Measurements from ENCODE around the gene ABCG8. TPM values are rescaled to one million over a fixed set of nuclear protein-coding genes. Genes with fewer than 3 reads are reported as not detected.

ABCG8 gene
- total RNA-seq, 1 experiment from 2014 or later: not detected

DNA sequence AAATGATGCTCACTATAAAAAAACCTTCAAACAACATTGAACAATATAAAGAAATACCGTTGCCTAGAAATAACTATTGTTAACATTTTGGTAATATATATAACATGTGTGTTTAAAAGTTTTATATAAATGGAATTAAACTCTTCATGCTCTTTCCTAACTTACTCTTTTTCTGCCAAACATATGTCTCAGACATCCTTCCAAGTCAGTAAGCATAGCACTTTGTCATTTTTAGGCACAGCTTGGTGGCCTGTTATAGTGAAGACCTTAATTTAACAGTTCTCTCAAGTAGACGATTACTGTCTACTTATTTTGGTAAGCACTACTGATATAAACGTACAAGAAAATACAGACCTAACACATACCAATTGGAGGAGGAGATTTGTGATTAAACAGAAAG lies 24.1 kb upstream of the ABCG8 start:
- Histone ChIP-seq H3K4me3 (ENCODE audit: low read depth, low read length) (no peak overlapping the region), H3K9me3 (no peaks in the 10 kb centered on the region), H3K36me3 (ENCODE audit: control insufficient read depth, insufficient read depth, low read length) (no peaks in the 10 kb centered on the region), H3K4me1 (no peaks in the 10 kb centered on the region), H3K27me3 (replicated peaks; ENCODE audit: control insufficient read depth, insufficient read depth, low read length) (no peaks in the 10 kb centered on the region)
- no TSS peak for BruUV-seq (replicated peaks)
- H3K4me1 Mint-ChIP-seq (ENCODE audit: low read depth, unreplicated experiment): no peaks in the 10 kb centered on the region
- H3K36me3 Mint-ChIP-seq (ENCODE audit: insufficient read depth, unreplicated experiment): no peaks in the 10 kb centered on the region
- no peak overlapping the region for H3K27ac Mint-ChIP-seq (ENCODE audit: unreplicated experiment)
- no peaks in the 10 kb centered on the region for H3K27me3 Mint-ChIP-seq (ENCODE audit: insufficient read depth, unreplicated experiment)
- no peaks in the 10 kb centered on the region for H3K9me3 Mint-ChIP-seq (ENCODE audit: unreplicated experiment)
- no peak overlapping the region for H3K4me3 Mint-ChIP-seq (ENCODE audit: unreplicated experiment)
- CTCF ChIA-PET: no interaction called here
- POLR2A ChIA-PET: no interaction called here
- intact Hi-C loops (cut with micrococcal nuclease; ENCODE audit: unreplicated experiment): no loop called here
- TF ChIP-seq, protein P1, sequence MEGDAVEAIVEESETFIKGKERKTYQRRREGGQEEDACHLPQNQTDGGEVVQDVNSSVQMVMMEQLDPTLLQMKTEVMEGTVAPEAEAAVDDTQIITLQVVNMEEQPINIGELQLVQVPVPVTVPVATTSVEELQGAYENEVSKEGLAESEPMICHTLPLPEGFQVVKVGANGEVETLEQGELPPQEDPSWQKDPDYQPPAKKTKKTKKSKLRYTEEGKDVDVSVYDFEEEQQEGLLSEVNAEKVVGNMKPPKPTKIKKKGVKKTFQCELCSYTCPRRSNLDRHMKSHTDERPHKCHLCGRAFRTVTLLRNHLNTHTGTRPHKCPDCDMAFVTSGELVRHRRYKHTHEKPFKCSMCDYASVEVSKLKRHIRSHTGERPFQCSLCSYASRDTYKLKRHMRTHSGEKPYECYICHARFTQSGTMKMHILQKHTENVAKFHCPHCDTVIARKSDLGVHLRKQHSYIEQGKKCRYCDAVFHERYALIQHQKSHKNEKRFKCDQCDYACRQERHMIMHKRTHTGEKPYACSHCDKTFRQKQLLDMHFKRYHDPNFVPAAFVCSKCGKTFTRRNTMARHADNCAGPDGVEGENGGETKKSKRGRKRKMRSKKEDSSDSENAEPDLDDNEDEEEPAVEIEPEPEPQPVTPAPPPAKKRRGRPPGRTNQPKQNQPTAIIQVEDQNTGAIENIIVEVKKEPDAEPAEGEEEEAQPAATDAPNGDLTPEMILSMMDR (IDR thresholded peaks at IDR 0.05; ENCODE audit: insufficient read depth in 1 of 2, low read depth in 1 of 2, low read length in 1 of 2, severe bottlenecking in 1 of 2, unreplicated experiment in 1 of 2): no peak
- DNase-seq: no peak

GRCh38 chr2:43818761-43819160 lies 20.0 kb upstream of the ABCG8 start:
- POLR2A ChIA-PET: no interaction called here
- Histone ChIP-seq H3K4me3 (ENCODE audit: low read depth, low read length) (no peak overlapping the region), H3K36me3 (ENCODE audit: control insufficient read depth, insufficient read depth, low read length) (no peaks in the 10 kb centered on the region), H3K27me3 (replicated peaks; ENCODE audit: control insufficient read depth, insufficient read depth, low read length) (no peaks in the 10 kb centered on the region), H3K9me3 (no peaks in the 10 kb centered on the region), H3K4me1 (no peaks in the 10 kb centered on the region)
- no peak for DNase-seq
- Mint-ChIP-seq H3K4me3 (ENCODE audit: unreplicated experiment) (no peak overlapping the region), H3K36me3 (ENCODE audit: insufficient read depth, unreplicated experiment) (no peaks in the 10 kb centered on the region), H3K9me3 (ENCODE audit: unreplicated experiment) (no peaks in the 10 kb centered on the region), H3K4me1 (ENCODE audit: low read depth, unreplicated experiment) (no peaks in the 10 kb centered on the region), H3K27ac (ENCODE audit: unreplicated experiment) (no peak overlapping the region), H3K27me3 (ENCODE audit: insufficient read depth, unreplicated experiment) (peaks cover 12% of the 10 kb centered on the region)
- TF ChIP-seq, protein P1 (IDR thresholded peaks at IDR 0.05; ENCODE audit: insufficient read depth in 1 of 2, low read depth in 1 of 2, low read length in 1 of 2, severe bottlenecking in 1 of 2, unreplicated experiment in 1 of 2): no peak
- intact Hi-C loops (cut with micrococcal nuclease; ENCODE audit: unreplicated experiment): no loop called here
- CTCF ChIA-PET: no interaction called here
- BruUV-seq (replicated peaks): no TSS peak

DNA sequence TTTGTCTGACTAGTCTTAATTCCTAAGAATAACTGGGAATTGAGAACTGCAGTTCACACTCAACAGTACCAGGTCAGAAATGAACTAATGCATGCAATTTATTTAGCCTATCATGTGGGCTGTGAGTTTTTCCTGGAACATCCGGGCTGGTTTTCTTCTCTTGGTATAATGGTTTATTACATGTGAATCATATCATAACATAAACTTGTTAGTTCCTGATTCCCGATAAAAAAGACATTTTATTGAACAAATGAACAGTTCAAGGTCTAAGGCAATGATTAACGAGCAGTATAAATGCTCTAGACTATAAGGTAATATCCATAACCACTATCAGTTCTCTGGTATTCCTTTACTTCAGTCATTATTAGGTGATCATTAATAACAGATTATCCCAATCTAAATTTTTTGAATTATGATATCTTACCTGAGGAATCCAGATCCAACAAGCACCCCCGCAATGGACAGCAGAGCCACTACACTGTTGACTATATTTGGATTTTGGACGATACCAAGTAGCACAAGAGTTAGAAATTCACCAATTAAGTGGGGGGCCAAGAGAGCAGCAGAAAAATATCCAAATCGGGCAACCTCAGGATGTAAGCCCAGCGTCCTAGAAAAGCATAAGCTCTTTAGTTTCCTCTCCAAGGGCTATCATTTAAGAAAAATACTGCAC lies 19.1 kb upstream of the ABCG8 start:
- H3K4me3 ChIP-seq (ENCODE audit: low read depth, low read length): no peak overlapping the region
- no peaks in the 10 kb centered on the region for H3K36me3 Mint-ChIP-seq (ENCODE audit: insufficient read depth, unreplicated experiment)
- no peaks in the 10 kb centered on the region for H3K9me3 Mint-ChIP-seq (ENCODE audit: unreplicated experiment)
- H3K9me3 ChIP-seq: no peaks in the 10 kb centered on the region
- TF ChIP-seq, protein P1 (IDR thresholded peaks at IDR 0.05; ENCODE audit: insufficient read depth in 1 of 2, low read depth in 1 of 2, low read length in 1 of 2, severe bottlenecking in 1 of 2, unreplicated experiment in 1 of 2): no peak
- DNase-seq: no peak
- no TSS peak for BruUV-seq (replicated peaks)
- POLR2A ChIA-PET: no interaction called here
- H3K36me3 ChIP-seq (ENCODE audit: control insufficient read depth, insufficient read depth, low read length): no peaks in the 10 kb centered on the region
- H3K4me1 Mint-ChIP-seq (ENCODE audit: low read depth, unreplicated experiment): no peaks in the 10 kb centered on the region
- H3K27me3 Mint-ChIP-seq (ENCODE audit: insufficient read depth, unreplicated experiment): peaks cover 12% of the 10 kb centered on the region
- no peaks in the 10 kb centered on the region for H3K27me3 ChIP-seq (replicated peaks; ENCODE audit: control insufficient read depth, insufficient read depth, low read length)
- intact Hi-C loops (cut with micrococcal nuclease; ENCODE audit: unreplicated experiment): no loop called here
- CTCF ChIA-PET: no interaction called here
- no peak overlapping the region for H3K4me3 Mint-ChIP-seq (ENCODE audit: unreplicated experiment)
- no peak overlapping the region for H3K27ac Mint-ChIP-seq (ENCODE audit: unreplicated experiment)
- no peaks in the 10 kb centered on the region for H3K4me1 ChIP-seq
